ENCODE measurements around the gene SBNO2.

The SBNO2 gene

DNA sequence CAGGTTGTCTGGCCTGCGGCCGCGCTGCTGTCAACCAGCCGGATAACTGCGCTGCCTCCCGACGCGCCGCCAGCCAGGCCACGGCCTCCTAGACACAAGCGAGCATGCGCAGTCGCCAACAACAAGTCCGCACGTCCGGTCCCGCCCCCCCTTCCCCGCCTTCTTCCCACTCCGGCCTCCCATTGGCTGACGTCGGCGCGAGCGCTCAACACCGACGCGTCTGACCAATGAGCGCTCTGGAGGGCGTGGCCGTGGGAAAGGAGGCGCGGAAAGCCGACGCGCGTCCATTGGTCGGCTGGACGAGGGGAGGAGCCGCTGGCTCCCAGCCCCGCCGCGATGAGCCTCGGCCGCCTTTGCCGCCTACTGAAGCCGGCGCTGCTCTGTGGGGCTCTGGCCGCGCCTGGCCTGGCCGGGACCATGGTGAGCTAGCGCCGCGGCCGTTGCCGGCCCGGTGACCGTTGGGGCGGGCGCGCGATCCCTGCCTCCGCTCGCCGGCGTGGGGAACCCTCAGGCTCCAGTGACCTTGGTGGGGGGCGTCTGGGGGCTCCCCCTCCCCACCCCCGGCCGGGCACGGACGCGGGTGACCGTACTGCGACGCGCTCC lies 70.3 kb downstream of the SBNO2 start, which contains the start of gene GPX4:
Gene GPX4, plus strand, starts transcription at position 287 of the 603 bp plus-strand sequence. Its CDS starts 50 bp downstream, at position 337.
- DNase-seq: peak; percentile 98

DNA sequence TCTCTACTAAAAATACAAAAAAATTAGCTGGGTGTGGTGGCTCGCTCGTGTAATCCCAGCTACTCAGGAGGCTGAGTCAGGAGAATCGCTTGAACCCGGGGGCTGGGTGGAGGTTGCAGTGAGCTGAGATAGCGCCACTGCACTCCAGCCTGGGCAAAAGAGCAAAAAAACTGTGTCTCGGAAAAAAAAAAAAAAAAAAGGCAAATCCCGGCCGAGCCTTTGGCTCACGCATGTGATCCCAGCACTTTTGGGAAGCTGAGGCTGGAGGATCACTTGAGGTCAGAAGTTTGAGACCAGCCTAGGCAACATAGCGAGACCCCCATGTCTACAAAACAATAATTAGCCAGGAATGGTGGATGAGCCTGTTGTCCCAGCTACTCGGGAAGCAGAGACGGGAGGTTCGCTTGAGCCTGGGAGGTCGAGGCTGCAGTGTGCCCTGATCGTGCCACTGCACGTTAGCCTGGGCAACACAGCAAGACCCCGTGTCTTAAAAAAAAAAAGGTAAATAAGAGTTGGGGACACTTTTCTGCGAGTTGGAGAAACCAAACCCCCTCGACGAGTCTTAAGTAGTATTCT lies 70.8 kb downstream of the SBNO2 start:
- DNase-seq: no peak

DNA sequence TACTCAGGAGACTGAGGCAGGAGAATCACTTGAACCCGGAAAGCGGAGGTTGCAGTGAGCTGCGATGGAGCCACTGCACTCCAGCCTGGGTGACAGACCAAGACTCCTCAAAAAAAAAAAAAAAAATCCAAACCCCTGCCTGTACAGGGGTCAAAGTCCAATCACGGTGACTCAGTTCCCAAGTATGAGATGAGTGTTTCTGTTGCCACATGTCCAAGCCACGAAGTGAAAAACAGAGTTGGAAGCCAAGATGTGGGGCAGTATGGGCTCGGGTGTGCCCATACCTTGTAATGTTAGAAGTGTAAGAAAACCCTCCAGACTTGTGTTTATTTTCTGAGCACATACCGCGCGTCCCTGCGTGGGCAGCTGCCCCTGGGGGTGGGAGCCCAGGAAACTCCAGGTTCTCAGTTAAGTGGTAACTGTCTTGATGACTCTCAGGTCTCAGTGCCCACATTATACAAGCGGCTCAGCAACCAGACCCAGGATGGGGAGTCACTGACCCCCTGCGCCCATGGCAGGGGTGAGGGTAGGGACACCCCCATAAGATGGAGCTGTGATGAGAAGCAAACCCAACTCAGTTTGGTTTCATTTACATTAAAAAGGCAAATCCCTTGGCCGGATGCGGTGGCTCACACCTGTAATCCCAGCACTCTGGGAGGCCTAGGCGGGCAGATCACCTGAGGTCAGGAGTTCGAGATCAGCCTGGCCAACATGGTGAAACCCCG lies 71.5 kb downstream of the SBNO2 start:
- DNase-seq: peak; percentile 54 to 62

DNA sequence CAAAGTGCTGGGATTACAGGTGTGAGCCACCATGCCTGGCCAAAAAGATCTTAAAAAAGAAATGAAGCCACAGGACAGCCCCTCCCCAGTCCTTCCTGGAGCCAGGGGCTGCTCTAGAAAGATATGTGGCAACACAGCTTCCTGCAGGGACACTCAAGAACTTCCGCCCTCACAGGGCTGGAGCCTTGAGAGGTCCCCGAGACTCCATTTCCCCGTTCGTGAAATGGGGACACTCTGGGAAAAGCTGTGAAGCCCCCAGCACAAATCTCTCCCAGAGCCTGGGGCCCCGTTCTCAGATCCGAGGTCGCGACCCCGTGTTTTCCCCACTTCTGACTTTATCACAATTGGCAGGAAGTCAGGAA lies 72.8 kb downstream of the SBNO2 start:
- no peak for DNase-seq

DNA sequence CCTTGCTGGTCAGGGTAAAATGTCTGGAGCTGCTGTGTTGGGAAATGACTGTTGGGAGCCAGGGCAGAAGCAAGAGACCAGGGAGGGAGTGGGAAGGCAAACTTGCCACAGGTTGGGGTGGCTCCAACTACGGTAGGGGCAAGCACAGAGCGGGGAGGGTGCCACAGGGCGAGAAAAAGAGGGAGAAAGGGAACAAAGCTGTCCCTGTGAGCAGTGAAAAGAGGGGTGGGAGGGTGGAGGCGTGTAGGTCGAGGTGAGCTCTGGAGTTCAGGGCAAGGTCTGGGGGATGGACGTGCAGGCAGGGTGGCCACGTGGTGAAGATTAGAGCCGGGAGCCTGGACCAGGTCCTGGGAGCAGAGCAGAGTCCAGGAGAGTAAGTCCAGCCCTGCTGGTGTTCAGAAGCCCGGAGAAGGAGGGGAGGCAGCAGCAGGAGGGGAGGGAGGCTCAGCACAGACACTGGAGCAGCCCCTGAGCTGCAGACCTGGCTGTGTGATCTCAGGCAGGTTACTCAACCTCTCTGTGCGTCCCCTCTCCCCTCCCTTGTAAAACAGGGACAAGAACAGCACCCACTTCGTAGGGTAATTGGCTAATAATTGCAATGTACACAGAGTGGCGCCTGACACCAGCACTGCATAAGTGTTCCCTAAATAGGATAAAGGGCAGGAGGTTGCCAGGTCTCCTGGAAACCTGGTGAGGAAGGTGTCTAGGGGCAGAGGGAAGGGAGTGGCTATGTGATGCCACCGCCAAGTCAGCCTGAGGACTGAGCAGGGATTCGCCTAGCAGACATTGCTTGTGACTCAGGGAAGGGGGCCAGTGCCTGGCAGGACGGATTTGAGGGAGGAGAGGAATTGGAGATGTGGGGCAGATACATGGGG lies 75.7 kb downstream of the SBNO2 start:
- no peak for DNase-seq

DNA sequence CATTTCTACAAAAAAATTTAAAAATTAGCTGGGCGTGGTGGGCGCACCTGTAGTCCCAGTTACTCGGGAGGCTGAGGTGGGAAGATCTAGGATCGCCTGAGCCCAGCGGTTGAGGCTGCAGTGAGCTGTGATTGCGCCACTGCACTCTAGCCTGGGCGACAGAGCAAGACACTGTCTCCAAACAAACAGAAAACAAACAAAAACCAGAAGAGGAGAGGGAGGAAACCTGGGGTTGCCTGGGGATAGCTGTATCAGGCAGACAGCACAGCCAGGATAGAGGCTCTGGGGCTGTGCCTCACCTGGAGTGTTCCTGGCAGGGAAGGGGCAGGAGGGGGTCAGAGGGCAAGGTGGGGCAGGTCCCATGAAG lies 76.3 kb downstream of the SBNO2 start:
- DNase-seq: no peak

DNA sequence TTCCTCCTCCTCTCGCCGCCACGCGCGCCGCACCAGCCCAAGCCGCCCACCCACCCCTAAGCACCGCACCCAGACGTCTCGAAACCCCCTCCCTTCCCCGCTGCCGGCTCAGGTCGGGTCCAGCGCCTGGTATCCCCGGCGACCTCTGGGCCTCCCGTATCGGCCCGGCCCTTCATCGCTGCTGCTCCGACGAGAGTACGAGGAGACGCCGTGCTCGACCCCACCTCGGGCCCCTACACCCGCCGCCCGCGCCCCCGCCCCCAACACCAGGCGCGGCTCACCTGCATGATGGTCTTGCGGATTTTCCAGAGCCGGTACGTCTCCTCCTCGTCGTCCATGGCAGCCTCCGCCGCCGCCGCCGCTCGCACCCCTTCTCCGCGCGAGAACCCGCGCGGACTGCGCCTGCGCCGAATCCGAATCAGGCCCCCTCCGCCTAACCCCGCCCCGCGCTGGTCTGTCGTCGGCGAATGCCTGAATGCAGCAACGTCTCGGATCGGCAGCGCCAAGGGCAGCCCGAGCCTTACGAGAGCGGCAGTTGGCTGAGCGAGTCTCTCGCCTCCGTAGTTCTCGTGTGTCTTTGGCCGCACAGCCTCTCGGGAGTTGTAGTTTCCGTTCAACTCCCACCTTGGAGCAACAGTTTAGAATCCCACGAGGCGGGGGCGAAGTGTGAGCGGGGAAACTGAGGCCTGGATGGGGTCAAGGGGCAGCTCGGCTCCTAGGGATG lies 78.9 kb downstream of the SBNO2 start, which contains the start of gene POLR2E:
Gene POLR2E, minus strand, starts transcription at position 398 of the 724 bp plus-strand sequence. Its CDS starts 60 bp downstream, at position 338.
- peak; percentile 96 to 97 for DNase-seq

DNA sequence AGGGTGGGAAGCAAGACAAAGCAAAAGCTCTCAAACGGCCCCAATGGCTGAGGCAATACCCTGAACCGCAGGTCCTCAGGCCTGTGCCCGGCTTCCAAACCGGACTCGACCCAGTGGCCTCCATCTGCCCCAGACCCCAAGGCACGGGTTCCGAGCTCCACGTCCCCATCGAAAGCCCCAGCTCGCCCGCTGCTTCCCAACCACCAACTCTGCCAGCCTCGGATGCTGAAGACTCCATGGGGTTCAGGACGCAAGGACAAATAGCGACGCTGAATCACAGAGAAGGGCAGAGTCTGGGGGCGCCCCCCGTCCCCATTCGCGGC lies 79.5 kb downstream of the SBNO2 start:
- DNase-seq: no peak

DNA sequence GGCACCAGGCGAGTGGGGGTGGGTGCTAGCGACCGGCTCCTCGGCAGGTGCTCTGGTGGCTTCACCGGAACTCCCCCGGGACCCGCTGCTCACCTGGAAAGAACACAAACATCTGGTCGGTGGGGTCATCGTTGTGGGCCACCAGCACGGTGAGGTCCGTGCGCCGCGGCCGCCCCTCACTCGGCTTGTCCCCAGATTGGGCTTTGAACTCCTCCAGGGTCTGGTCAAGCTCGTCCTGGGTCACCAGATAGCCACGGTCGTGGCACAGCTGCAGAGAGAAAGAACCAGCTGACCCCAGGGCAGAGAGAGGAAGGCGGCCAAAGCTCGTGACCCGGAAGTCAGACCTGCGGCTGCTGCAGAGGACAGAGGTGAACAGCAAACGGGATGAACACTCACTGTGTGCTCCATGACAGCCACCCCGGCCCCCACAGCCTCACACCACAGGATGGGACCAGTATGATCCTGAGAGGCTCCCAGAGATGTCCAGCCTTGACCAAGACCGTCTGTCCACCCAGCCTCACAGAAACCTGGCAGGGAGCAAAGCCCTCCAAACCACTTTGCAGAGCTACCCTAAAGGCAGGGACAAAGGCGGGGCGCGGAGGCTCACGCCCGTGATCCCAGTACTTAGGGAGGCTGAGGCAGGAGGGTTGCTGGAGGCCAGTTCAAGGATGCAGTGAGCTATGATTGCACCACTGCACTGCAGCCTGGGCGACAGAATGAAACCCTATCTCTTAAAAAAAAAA lies 80.1 kb downstream of the SBNO2 start:
- DNase-seq: no peak

DNA sequence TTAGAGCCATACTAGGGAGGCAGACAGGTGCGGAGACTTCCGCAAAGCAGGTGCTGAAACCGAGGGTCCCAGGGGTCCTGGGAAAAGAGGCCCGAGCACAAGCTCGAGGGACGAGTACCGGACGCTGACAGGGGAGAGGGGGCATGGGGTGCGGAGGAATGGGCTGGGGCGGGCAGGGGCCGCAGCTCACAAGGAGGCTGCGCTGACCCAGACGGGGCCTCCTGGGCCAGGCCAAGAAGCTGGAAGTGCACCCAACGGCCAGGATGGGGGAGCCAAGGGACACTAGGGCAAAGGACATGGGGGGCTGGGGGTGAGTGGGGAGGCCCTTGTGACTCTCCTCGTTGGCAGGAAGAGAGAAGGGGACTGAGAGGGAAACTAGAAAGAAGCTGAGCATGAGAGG lies 80.7 kb downstream of the SBNO2 start:
- no peak for DNase-seq

DNA sequence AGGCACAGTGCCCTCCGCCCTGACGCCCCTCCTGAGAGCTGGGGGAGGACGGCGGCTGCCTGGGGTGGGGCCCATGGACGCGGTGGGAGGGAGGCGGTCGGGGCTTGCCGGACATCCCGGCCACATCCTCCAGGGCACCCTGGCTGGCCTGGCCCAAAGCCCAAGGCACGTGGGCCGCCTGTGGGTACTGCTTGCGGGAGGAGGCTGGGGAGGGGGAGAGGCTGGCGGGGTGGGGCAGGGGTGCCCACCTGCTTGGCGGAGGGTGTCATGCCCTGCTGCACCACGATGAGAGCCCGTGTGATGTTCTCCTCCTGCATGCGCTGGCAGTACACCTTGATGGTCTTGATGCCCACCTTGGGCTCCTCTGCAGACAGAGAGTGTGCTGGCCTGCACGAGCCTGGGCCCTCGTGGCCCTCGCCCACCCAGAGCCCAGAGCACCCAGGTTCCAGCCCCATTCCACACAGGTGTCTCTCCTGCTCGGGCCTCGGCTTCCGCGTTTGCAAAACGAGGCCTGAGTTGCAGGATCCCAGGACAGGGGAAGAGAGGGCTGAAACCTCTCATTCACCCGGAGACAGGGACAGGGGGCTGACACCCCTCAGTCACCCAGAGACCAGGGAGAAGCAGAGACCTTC lies 82.4 kb downstream of the SBNO2 start:
- no peak for DNase-seq

DNA sequence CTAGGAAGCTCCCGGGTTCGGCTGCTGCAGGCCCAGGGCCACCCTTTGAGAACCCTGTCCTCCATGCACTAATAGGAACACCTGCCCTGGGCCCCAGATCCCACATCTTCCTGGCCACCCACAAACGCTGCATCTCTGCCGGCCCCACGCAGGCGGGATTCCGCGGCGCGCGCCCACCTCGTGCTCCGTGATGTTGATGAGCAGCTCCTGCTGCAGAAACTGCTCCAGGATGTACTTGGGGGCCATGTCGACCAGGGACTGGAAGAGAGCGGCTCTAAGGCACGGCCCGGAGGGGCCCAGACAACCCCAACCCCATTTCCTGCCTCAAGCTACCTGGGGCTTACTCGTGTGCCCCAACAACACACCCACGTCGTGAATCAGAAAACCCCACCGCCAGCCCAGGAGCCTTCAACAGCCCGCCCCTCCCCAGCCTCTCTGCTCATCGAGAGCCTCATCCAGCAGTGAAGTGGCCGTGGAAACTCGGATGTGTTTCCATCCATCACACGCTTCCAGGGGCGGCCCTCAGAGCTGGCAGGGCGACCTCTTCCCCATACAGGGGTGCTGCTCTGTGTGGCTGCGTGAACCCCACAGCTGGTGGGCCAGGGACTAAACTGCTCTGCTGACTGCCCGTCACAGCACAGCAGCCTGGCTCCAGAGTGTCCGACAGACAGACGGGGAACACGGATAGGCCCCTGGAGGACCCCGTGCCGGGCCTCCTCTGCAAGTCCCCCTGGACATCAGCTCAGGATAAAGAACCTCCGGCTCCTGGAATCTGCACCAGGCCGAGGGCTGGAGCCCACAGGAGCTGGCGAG lies 83.1 kb downstream of the SBNO2 start:
- DNase-seq: no peak

DNA sequence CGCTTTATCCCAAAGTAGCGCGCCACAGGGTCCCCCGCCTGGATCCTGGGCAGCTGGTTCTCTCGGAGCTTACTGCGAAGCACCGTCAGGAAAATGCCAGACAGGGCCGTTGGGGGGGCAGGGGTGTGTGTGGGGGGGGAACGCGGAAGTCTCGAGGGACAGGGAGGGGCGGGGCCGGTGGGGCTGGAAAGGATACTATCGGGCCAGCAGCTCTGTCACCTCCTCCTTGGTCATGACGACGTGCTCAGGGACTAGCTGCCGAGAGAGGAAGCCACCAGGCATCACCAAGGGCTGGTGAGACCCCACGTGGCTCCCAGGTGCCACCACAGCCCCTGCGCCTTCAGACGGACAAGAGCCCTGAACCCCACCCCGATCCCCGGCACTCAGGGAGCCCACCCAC lies 84.2 kb downstream of the SBNO2 start:
- no peak for DNase-seq

DNA sequence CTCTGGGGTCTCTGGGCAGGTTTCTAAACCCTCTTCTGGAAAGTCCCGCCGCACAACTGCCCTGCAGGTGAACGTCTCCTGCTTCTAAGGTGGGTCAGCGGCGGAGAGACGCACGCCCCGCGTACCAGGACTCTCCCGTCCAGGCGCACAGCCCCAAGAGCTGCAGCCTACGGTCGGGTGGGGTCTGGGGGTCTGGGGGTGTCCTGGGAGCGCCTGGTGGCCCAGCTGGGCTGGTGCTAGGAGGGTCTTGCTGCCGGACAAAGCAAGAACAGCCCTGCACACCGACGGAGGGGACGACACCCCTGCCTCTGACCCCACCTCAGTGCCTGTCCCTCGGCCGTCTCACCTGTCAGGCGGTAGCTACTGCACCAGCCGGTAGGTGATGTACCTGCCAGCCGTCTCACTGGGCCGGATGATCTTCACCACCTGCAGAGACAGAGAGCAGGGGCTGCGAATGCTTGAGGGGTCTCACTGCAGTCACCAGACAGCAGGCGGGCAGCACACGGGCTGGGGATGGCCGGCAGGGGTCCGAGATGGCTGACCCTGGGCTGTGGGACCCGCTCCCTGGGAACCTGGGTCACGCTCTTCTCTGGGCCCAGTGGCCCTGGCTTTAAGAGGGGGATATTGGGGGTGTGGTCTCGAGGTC lies 84.8 kb downstream of the SBNO2 start:
- no peak for DNase-seq

DNA sequence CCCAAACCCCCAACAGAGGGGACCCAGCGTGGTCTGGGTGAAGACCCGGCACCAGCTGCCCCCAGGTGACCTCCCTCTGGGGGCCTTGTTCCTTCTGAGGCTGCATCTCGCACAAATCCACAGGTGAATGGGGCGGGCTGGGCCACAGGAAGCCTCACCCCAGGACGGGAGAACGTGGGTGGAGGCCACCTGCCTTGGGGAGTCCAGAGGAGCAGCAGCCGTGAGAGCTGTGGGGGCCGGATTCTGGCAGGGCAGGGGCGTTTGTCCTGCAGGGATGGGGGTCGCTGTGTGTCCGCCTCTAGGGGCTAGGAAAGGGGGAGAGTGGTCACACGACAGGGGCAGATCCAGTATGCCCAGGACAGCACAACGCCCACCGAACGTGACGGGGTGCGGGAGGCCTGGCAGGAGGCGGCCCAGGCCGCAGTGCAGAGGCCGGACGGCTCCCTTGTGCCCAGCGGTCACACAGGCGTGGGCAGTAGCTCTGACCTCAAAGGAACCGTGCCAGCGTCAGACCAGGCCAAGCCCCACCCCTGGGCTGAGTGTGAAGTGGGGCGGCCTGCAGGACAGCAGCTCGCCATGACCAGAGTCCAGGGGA lies 85.6 kb downstream of the SBNO2 start:
- no peak for DNase-seq

DNA sequence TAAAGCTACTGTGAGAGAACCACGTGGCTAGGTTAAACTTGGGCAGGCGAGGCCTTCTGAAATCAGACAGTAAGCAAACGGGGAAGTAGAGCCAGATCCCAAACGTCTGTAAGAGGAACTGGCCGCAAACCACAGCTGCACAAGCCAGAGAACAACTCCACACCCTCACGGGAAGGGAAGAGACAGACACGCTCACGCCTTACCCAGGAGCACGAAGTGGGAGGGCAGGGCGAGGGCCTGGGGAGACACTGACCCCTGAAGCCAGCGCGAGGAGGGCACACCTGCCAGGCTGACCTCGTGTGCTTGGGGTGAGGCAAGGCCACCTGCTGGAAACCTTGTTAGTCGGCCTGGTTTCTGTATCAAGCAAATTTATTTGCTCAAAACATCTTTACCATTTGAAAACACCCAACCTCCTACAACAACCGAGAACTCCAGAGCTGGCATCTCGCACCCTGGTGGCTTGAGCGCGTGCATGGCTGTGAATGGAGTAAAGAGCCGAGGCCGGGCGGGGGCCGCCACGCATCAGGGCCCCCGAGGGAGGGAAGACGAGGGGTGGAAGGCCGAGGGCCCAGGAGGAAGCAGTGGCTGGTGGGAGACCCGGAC lies 86.2 kb downstream of the SBNO2 start:
- DNase-seq: no peak

DNA sequence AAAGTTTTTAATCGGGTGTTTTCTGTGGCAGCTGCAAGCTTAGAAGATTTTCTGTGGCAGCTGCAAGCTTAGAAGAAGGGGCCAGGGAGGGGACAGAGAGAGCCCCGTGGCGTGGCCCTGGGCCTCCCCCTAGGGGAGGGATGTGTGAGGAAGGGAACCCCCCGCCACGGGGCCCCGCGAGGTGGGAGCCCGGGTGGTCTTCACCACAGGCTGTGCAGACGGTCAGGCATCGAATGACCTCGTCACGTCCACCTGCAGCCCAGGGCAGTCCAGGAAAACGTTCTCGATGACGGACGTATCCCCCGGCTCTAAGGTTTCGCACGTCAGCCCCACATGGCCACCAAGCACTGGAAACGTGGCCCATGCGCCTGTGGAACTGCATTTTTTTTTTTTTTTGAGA lies 87.5 kb downstream of the SBNO2 start:
- DNase-seq: no peak

DNA sequence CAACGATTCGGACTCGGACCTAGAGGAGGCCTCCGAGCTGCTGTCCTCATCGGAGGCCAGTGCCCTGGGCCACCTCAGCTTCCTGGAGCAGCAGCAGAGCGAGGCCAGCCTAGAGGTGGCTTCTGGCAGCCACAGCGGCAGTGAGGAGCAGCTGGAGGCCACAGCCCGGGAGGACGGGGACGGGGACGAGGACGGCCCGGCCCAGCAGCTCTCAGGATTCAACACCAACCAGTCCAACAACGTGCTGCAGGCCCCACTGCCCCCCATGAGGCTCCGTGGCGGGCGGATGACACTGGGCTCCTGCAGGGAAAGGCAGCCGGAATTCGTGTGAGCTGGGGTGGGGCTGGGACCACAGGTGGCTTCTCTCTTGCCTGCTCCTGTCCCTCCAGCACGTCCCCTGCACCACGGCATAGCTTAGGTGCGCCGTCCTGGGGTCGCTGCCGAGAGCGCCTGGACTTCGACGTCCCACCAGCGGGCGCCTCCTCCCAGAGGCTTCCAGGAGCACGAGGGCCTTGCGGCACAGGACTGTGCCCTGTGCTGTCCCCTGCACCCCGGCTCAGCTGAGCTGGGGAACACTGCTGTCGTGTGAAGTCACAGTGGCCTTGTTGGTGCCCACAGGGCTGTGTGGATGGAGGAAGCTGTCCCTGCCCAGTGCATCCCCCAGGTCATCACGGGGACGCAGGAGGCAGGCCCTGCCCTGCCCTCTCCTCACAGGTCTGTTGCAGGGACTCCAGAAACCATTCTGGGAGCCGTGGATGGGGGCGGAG lies 88.2 kb downstream of the SBNO2 start:
- no peak for DNase-seq

Data from activated CD4-positive, alpha-beta T cell treated with anti-CD3 and anti-CD28 coated beads, Interleukin-2, amount 50 U/mL, for 4 hours (primary cell).